KMS-11 (cell line): ENCODE measurements around the gene SHH.

Experiments used
- H2AFZ ChIP-seq: fragments of 200-600 bp; sonication (generic); 2 replicates; pipeline ENCODE4 v1.6.1; 2016; ENCODE audit warnings: antibody characterized with exemption, mixed run types, low read depth
- H3K27ac ChIP-seq: fragments of 200-600 bp; sonication (generic); 2 replicates; pipeline ENCODE4 v1.6.1; 2016; ENCODE audit warnings: mild to moderate bottlenecking, mixed run types
- H3K27me3 ChIP-seq: fragments of 200-600 bp; sonication (generic); 2 replicates; pipeline ENCODE4 v1.6.1; 2017; ENCODE audit warnings: mild to moderate bottlenecking, low read depth, mixed run types, moderate library complexity; ENCODE audit not compliant: insufficient read depth
- H3K36me3 ChIP-seq: fragments of 200-600 bp; sonication (generic); 2 replicates; pipeline ENCODE4 v1.6.1; 2017; ENCODE audit warnings: mild to moderate bottlenecking, mixed run types; ENCODE audit not compliant: insufficient read depth
- H3K4me1 ChIP-seq: fragments of 200-600 bp; sonication (generic); 2 replicates; pipeline ENCODE4 v1.6.1; 2016; ENCODE audit warnings: mild to moderate bottlenecking, low read depth, mixed run types; ENCODE audit not compliant: poor library complexity, severe bottlenecking
- H3K4me2 ChIP-seq: fragments of 200-600 bp; sonication (generic); 2 replicates; pipeline ENCODE4 v1.7.0; 2016; ENCODE audit warnings: mild to moderate bottlenecking, mixed run types
- H3K4me3 ChIP-seq: fragments of 200-600 bp; sonication (generic); IDR thresholded peaks from 2 replicates; pipeline ENCODE4 v1.6.1; 2017; ENCODE audit warnings: low read depth, low read length, mixed read lengths; ENCODE audit not compliant: insufficient read depth
- H3K79me2 ChIP-seq: fragments of 200-600 bp; sonication (generic); 2 replicates; pipeline ENCODE4 v1.6.1; 2016; ENCODE audit warnings: low read depth, mixed run types; ENCODE audit not compliant: insufficient read depth
- H3K9ac ChIP-seq: fragments of 200-600 bp; sonication (generic); 2 replicates; pipeline ENCODE4 v1.6.1; 2016; ENCODE audit warnings: mild to moderate bottlenecking, mixed run types
- H4K20me1 ChIP-seq: fragments of 200-600 bp; sonication (generic); 2 replicates; pipeline ENCODE4 v1.6.1; 2016; ENCODE audit warnings: mild to moderate bottlenecking, mixed run types; ENCODE audit not compliant: insufficient read depth
- CTCF ChIP-seq: fragments of 200-600 bp; sonication (generic); conservative IDR thresholded peaks from 2 replicates; pipeline ENCODE4 v1.6.1; 2017; ENCODE audit warnings: low read depth, mild to moderate bottlenecking, antibody characterized with exemption, low read length, moderate library complexity, mixed read lengths

Gene SHH

GRCh38 chr7:155770241-155770640 lies 42.0 kb downstream of the SHH start:
- Histone ChIP-seq H3K4me1 (no peaks in the 10 kb centered on the region), H3K9ac (no peak overlapping the region), H3K27ac (no peak overlapping the region), H3K79me2 (no peaks in the 10 kb centered on the region; the same call in 1 of the 2 replicates), H3K4me2 (no peak overlapping the region), H3K4me3 (no peak overlapping the region), H3K36me3 (peaks cover 8% of the 10 kb centered on the region; the same call in 1 of the 2 replicates), H4K20me1 (no peaks in the 10 kb centered on the region), H2AFZ (no peak overlapping the region), H3K27me3 (no peaks in the 10 kb centered on the region)
- TF ChIP-seq CTCF: no peak

GRCh38 chr7:155769701-155770100 lies 42.6 kb downstream of the SHH start:
- Histone ChIP-seq H3K4me2 (no peak overlapping the region), H3K4me1 (no peaks in the 10 kb centered on the region), H3K9ac (no peak overlapping the region), H2AFZ (no peak overlapping the region), H3K27me3 (no peaks in the 10 kb centered on the region), H3K27ac (no peak overlapping the region), H3K79me2 (no peaks in the 10 kb centered on the region; the same call in 1 of the 2 replicates), H3K36me3 (peaks cover 2% of the 10 kb centered on the region; the same call in 1 of the 2 replicates), H4K20me1 (no peaks in the 10 kb centered on the region), H3K4me3 (no peak overlapping the region)
- no peak for TF ChIP-seq CTCF

- H3K79me2 ChIP-seq: peaks cover 8% of the 10 kb centered on the region; the same call in 1 of the 2 replicates
- H4K20me1 ChIP-seq: no peaks in the 10 kb centered on the region
- no peak overlapping the region for H3K4me2 ChIP-seq
- no peak for TF ChIP-seq CTCF
- H3K36me3 ChIP-seq: peaks cover 4% of the 10 kb centered on the region; the same call in 1 of the 2 replicates
- H3K4me3 ChIP-seq: no peak overlapping the region
- H3K9ac ChIP-seq: no peak overlapping the region
- no peak overlapping the region for H3K27ac ChIP-seq
- no peaks in the 10 kb centered on the region for H3K27me3 ChIP-seq
- no peaks in the 10 kb centered on the region for H3K4me1 ChIP-seq
- no peak overlapping the region for H2AFZ ChIP-seq
Observed at GRCh38 chr7:155766966-155767916, 45.0 kb downstream of the SHH start.

GRCh38 chr7:155766386-155766785 lies 45.9 kb downstream of the SHH start:
- no peak for TF ChIP-seq CTCF
- Histone ChIP-seq H3K27ac (no peak overlapping the region), H2AFZ (no peak overlapping the region), H3K27me3 (no peaks in the 10 kb centered on the region), H4K20me1 (no peaks in the 10 kb centered on the region), H3K4me3 (no peak overlapping the region), H3K36me3 (peaks cover 4% of the 10 kb centered on the region; the same call in 1 of the 2 replicates), H3K9ac (no peak overlapping the region), H3K4me1 (no peaks in the 10 kb centered on the region), H3K4me2 (no peak overlapping the region), H3K79me2 (peaks cover 17% of the 10 kb centered on the region; the same call in 1 of the 2 replicates)
